ENCODE measurements around the gene TEX22. TPM values are rescaled to one million over a fixed set of nuclear protein-coding genes. Genes with fewer than 3 reads are reported as not detected.

Gene TEX22
- total RNA-seq, 1 donor: 0.27 TPM

- DNase-seq (ENCODE audit: low read depth): no peak
- H3K4me3 ChIP-seq (ENCODE audit: low read depth, low read length): no peak overlapping the region
These were observed 3.4 kb downstream of the TEX22 start for GRCh38 chr14:105401699-105402098.

GRCh38 chr14:105408592-105408991, 10.3 kb downstream of the TEX22 start:
- no peak for TF ChIP-seq CTCF (IDR thresholded peaks at IDR 0.05; ENCODE audit: insufficient read depth, low read length)
- no peak for DNase-seq (ENCODE audit: low read depth)
- no peak overlapping the region for H3K4me3 ChIP-seq (ENCODE audit: low read depth, low read length)

More at GRCh38 chr14:105401699-105402098, 3.4 kb downstream of the TEX22 start:
- TF ChIP-seq CTCF (IDR thresholded peaks at IDR 0.05; ENCODE audit: insufficient read depth, low read length): no peak

- no peak for TF ChIP-seq CTCF (IDR thresholded peaks at IDR 0.05; ENCODE audit: insufficient read depth, low read length)
- no peak for DNase-seq (ENCODE audit: low read depth)
- no peak overlapping the region for H3K4me3 ChIP-seq (ENCODE audit: low read depth, low read length)
These were observed 11.0 kb downstream of the TEX22 start for GRCh38 chr14:105409364-105409763.

GRCh38 chr14:105410642-105411016, 12.3 kb downstream of the TEX22 start:
- no peak overlapping the region for H3K4me3 ChIP-seq (ENCODE audit: low read depth, low read length)
- TF ChIP-seq CTCF (IDR thresholded peaks at IDR 0.05; ENCODE audit: insufficient read depth, low read length): no peak
- no peak for DNase-seq (ENCODE audit: low read depth)

GRCh38 chr14:105411017-105411941, 12.9 kb downstream of the TEX22 start:
- H3K4me3 ChIP-seq (ENCODE audit: low read depth, low read length): peak overlapping the region; percentile 44
- peak; percentile 10 for DNase-seq (ENCODE audit: low read depth)
- no peak for TF ChIP-seq CTCF (IDR thresholded peaks at IDR 0.05; ENCODE audit: insufficient read depth, low read length)

- no peak overlapping the region for H3K4me3 ChIP-seq (ENCODE audit: low read depth, low read length)
- no peak for TF ChIP-seq CTCF (IDR thresholded peaks at IDR 0.05; ENCODE audit: insufficient read depth, low read length)
- DNase-seq (ENCODE audit: low read depth): no peak
These were observed 13.8 kb downstream of the TEX22 start for GRCh38 chr14:105411985-105412770.

Measured in fibroblast of the aortic adventitia (primary cell).